GM12872 (cell line): ENCODE results near the gene TUFT1.

Source experiments
- CTCF ChIP-seq: IDR thresholded peaks from 3 replicates; pipeline ENCODE4 v1.5.1; 2011; ENCODE audit warnings: low read depth, mild to moderate bottlenecking, low read length, moderate library complexity; ENCODE audit not compliant: insufficient read depth

Gene TUFT1

DNA sequence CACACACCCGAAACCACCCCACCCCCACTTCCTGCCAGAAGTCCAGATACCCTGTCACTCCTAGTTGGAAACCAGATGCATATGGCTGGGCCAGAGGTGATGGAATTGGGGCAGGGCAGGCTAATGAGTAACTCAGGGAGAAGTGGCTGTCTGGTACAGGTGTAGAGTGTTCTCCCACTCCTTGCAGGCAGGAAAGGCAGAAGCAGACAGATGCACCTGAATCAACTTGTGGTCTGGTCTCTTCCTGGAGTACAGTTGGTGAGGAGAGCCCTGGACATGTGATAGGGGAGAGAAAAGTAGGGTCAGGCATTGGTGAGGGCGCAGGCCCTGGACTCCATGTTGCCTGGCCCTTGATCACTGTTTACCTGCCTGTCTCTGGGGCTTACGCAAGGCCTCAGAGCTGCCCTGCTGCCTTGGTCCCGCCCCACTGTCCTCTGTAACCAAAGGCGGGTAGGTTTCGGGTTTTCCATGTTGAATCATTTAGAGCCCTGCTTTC lies 26.4 kb upstream of the TUFT1 start:
- TF ChIP-seq CTCF = no peak

DNA sequence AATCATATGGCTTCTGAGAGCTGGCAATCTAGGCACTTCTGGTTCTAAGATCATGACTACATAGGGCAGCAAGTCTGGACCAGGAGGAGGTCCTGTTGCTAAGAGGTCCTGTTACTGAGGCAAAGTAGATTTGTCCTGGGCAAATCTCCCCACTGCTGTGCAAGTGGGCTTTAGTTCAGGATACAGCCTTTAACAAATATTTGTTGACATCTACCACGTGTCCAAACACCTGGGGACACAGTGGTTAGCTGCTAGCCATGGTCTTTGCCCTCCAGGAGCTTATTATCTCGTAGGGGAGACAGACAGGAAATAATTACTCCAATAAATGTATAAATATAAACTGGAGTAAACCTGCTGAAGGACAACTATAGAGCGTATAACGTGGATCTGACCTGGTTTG lies 25.7 kb upstream of the TUFT1 start:
- no peak for TF ChIP-seq CTCF

DNA sequence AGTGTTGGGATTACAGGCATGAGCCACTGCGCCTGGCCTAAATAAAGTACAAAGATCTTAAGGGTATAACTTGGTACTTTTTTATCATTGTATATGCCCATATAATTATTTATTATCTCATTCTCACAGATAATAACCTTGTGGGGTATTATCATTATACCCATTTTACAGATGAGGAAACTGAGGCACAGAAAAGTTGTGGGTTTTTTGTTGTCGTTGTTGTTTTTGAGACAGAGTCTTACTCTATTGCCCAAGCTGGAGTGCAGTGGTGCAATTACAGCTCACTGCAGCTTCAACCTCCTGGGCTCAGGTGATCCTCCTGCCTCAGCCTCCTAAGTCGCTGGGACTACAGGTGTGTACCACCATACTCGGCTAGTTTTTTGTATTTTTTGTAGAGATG lies 24.8 kb upstream of the TUFT1 start:
- TF ChIP-seq CTCF = no peak

DNA sequence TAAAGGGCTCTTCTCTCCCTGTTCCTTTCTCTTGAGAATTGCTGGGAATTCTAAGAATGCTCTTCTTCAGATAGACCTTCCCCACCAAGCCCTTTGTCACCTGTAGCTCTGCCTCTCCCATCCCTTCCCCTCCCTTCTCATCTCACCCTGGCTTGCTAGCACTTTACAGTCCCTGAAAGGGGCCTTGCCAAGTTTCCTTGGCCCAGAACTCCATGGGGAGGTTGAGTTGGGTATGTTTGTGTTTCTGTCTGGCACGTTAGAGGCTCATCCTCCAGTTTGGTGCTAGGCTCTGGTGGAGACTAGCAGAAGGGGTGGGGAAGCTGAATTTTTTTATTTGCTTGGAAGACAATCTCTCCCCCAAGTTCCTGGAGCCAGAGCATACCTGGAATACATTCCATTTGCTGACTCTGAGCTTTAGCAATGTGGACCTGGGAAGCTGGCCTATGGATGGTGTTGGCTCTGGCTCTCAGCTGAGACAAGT lies 24.0 kb upstream of the TUFT1 start:
- no peak for TF ChIP-seq CTCF

DNA sequence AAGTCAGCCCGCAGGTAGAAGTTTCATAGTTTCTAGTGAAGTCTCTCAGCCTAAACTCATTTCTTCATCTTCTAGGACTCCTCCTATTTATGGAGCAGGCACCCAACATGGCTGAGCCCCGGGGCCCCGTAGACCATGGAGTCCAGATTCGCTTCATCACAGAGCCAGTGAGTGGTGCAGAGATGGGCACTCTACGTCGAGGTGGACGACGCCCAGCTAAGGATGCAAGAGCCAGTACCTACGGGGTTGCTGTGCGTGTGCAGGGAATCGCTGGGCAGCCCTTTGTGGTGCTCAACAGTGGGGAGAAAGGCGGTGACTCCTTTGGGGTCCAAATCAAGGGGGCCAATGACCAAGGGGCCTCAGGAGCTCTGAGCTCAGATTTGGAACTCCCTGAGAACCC lies 21.7 kb upstream of the TUFT1 start:
- TF ChIP-seq CTCF = no peak

DNA sequence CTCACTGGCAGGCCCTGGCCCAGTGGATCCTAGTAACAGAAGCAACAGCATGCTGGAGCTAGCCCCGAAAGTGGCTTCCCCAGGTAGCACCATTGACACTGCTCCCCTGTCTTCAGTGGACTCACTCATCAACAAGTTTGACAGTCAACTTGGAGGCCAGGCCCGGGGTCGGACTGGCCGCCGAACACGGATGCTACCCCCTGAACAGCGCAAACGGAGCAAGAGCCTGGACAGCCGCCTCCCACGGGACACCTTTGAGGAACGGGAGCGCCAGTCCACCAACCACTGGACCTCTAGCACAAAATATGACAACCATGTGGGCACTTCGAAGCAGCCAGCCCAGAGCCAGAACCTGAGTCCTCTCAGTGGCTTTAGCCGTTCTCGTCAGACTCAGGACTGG lies 21.2 kb upstream of the TUFT1 start:
- TF ChIP-seq CTCF = no peak

GRCh38 chr1:151519667-151520066 lies 20.4 kb upstream of the TUFT1 start:
- no peak for TF ChIP-seq CTCF
